Measurements from ENCODE around the gene RPL29.

DNA sequence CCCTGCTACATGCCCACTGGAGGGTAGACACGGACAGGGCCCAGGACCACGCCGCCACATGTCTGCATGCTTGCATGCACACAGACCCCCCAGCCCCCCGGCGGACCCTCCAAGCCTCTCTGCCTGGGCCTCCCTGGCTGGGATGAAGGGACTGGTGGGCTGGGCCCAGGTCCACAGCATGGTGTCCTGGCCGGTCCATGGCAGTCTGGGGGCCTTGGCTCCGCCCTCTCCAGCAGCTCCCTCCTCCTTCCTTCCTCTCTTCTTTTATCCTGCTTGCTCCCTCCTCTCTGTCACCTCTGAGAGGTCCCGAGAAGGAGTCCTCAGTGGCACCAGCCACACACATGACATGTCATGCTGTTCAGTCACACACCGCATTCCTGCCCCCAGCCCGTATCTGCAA lies 36.2 kb upstream of the RPL29 start:
- TF ChIP-seq, protein P1, sequence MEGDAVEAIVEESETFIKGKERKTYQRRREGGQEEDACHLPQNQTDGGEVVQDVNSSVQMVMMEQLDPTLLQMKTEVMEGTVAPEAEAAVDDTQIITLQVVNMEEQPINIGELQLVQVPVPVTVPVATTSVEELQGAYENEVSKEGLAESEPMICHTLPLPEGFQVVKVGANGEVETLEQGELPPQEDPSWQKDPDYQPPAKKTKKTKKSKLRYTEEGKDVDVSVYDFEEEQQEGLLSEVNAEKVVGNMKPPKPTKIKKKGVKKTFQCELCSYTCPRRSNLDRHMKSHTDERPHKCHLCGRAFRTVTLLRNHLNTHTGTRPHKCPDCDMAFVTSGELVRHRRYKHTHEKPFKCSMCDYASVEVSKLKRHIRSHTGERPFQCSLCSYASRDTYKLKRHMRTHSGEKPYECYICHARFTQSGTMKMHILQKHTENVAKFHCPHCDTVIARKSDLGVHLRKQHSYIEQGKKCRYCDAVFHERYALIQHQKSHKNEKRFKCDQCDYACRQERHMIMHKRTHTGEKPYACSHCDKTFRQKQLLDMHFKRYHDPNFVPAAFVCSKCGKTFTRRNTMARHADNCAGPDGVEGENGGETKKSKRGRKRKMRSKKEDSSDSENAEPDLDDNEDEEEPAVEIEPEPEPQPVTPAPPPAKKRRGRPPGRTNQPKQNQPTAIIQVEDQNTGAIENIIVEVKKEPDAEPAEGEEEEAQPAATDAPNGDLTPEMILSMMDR (IDR thresholded peaks at IDR 0.05; ENCODE audit: low read length): no peak
- TF ChIP-seq EZH2 (IDR thresholded peaks at IDR 0.05; ENCODE audit: borderline replicate concordance, low read length): no peak
